Astrocyte (in vitro differentiated cells and primary cell): ENCODE data around the gene HNRNPUL2. TPM values are rescaled to one million over a fixed set of nuclear protein-coding genes. Genes with fewer than 3 reads are reported as not detected.

Source experiments
- DNase-seq: peaks from one replicate; pipeline ENCODE4 v3.0.0-alpha.2; 2010; ENCODE audit warnings: low read depth
- FAIRE-seq: peaks from 2 replicates; lab custom pipeline; 2011; peaks lifted over from hg19 to GRCh38; lab: Jason Lieb, UNC
- H2AFZ ChIP-seq: 2 replicates; pipeline ENCODE4 v1.6.0; 2012; ENCODE audit warnings: low read depth, low read length, inconsistent platforms
- H3K27ac ChIP-seq: 2 replicates; pipeline ENCODE4 v1.5.1; 2011; ENCODE audit warnings: low read depth, low read length, inconsistent platforms
- H3K27me3 ChIP-seq: 2 replicates; pipeline ENCODE4 v1.6.0; 2011; ENCODE audit warnings: low read length, inconsistent platforms; ENCODE audit not compliant: insufficient read depth
- H3K36me3 ChIP-seq: 2 replicates; pipeline ENCODE4 v1.5.1; 2011; ENCODE audit warnings: low read length, inconsistent platforms; ENCODE audit not compliant: insufficient read depth
- H3K4me1 ChIP-seq: 2 replicates; pipeline ENCODE4 v1.5.1; 2011; ENCODE audit warnings: low read length, inconsistent platforms; ENCODE audit not compliant: insufficient read depth
- H3K4me2 ChIP-seq: 2 replicates; pipeline ENCODE4 v1.6.0; 2012; ENCODE audit warnings: low read length, inconsistent platforms
- H3K4me3 ChIP-seq: 2 replicates; pipeline ENCODE4 v1.5.1; 2011; ENCODE audit warnings: low read depth, mild to moderate bottlenecking, low read length, inconsistent platforms; ENCODE audit not compliant: insufficient read depth
- H3K79me2 ChIP-seq: 2 replicates; pipeline ENCODE4 v1.6.0; 2012; ENCODE audit warnings: mild to moderate bottlenecking, low read length, inconsistent platforms; ENCODE audit not compliant: insufficient read depth
- H3K9ac ChIP-seq: 2 replicates; pipeline ENCODE4 v1.6.0; 2012; ENCODE audit warnings: mild to moderate bottlenecking, low read length, inconsistent platforms
- H3K9me3 ChIP-seq: 2 replicates; pipeline ENCODE4 v1.5.1; 2012; ENCODE audit warnings: low read depth, mild to moderate bottlenecking, low read length, inconsistent platforms; ENCODE audit not compliant: insufficient read depth
- H4K20me1 ChIP-seq: 2 replicates; pipeline ENCODE4 v1.6.0; 2012; ENCODE audit warnings: low read length, inconsistent platforms; ENCODE audit not compliant: insufficient read depth
- H3K27ac Mint-ChIP-seq: one replicate; pipeline ENCODE4 v1.8.0; 2021; ENCODE audit warnings: mild to moderate bottlenecking, mixed read lengths; ENCODE audit not compliant: unreplicated experiment
- H3K27me3 Mint-ChIP-seq: one replicate; pipeline ENCODE4 v1.8.0; 2021; ENCODE audit warnings: low read depth, mixed read lengths; ENCODE audit not compliant: unreplicated experiment
- H3K36me3 Mint-ChIP-seq: one replicate; pipeline ENCODE4 v1.8.0; 2021; ENCODE audit warnings: low read depth, mixed read lengths; ENCODE audit not compliant: unreplicated experiment
- H3K4me1 Mint-ChIP-seq: one replicate; pipeline ENCODE4 v1.8.0; 2021; ENCODE audit warnings: low read depth, mixed read lengths; ENCODE audit not compliant: unreplicated experiment
- H3K4me3 Mint-ChIP-seq: one replicate; pipeline ENCODE4 v1.8.0; 2021; ENCODE audit warnings: mild to moderate bottlenecking, moderate library complexity, mixed read lengths; ENCODE audit not compliant: unreplicated experiment
- H3K9me3 Mint-ChIP-seq: one replicate; pipeline ENCODE4 v1.8.0; 2021; ENCODE audit warnings: mild to moderate bottlenecking, mixed read lengths; ENCODE audit not compliant: unreplicated experiment
- EZH2 ChIP-seq: IDR thresholded peaks from 2 replicates; pipeline ENCODE4 v1.6.1; 2012; ENCODE audit warnings: mild to moderate bottlenecking, low read length, inconsistent platforms; ENCODE audit not compliant: insufficient read depth
- total RNA-seq: library from RNA; stranded (reverse); gene quantifications from 2 replicates; pipeline ENCODE4 v1.2.1, GENCODE V29; 2021
- TF ChIP-seq, protein P1 (sequence below): IDR thresholded peaks from 2 replicates; pipeline ENCODE4 v1.5.1; 2011; ENCODE audit warnings: low read depth, mild to moderate bottlenecking, inconsistent platforms, low read length, moderate library complexity; ENCODE audit not compliant: insufficient read depth

Gene HNRNPUL2
- total RNA-seq, 1 donor from 2014 or later: 40.0 TPM

DNA sequence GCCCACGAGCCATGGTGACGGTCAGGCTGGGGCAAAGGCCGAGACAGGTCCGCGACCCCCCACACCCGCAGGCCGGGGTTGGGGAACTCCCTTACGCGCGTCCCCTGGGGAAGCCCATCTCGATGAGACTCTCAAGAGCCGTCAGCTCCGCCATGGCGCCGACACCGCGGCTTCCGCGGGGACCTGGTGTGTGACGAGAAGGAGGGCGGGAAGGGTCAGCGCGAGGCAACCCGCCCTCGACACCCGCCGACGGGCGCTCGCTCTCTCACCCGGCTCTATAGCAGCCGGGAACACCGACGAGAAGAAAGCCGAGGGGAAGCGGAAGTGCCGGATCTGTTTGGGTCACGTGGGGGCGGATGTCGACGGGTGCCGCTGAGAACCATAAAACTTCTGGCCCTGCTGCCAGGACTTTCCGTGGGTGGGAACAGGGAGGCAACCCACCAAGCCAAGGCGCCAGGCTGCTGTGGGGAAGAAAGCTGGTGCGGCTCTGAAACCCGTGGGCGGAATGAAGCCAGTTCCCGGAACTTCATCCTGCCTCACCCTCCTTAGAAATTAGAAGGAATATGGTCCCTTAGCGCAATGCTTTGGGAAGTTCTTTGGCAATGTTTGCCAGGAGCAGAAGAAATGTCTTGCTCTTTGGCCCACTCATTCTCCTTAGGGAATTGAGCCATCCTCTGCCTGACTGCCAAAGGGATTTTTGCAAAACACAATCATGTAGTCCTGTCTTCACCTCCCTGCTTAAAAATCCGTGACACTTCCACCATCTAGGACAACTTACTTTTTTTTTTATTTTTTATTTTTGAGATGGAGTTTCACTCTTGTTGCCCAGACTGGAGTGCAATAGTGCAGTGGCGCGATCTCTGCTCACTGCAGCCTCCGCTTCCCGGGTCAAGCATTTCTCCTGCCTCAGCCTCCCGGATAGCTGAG, 48.2 kb downstream of the HNRNPUL2 start, which contains the start of gene UBXN1:
UBXN1 (minus strand) TSS at position 304 of the 927 bp plus-strand sequence; CDS start at position 154, 150 bp downstream.
- Histone ChIP-seq H3K4me2 (peak within 1 kb of the TSS; percentile 88), H3K4me3 (peak within 1 kb of the TSS; percentile 91), H3K79me2 (peaks cover 33% of the 10 kb centered on the region), H3K9ac (peak within 1 kb of the TSS; percentile 97), H3K4me1 (peaks cover 18% of the 10 kb centered on the region), H4K20me1 (peaks cover 4% of the 10 kb centered on the region), H3K9me3 (no peaks in the 10 kb centered on the region), H3K27me3 (no peaks in the 10 kb centered on the region), H3K36me3 (peaks cover 11% of the 10 kb centered on the region), H2AFZ (peak within 1 kb of the TSS; percentile 93), H3K27ac (peak within 1 kb of the TSS; percentile 77)
- no peaks in the 10 kb centered on the region for H3K27me3 Mint-ChIP-seq
- H3K27ac Mint-ChIP-seq: peak within 1 kb of the TSS; percentile 88
- peak within 1 kb of the TSS; percentile 88 for H3K4me3 Mint-ChIP-seq
- FAIRE-seq: no peak
- TF ChIP-seq, protein P1, sequence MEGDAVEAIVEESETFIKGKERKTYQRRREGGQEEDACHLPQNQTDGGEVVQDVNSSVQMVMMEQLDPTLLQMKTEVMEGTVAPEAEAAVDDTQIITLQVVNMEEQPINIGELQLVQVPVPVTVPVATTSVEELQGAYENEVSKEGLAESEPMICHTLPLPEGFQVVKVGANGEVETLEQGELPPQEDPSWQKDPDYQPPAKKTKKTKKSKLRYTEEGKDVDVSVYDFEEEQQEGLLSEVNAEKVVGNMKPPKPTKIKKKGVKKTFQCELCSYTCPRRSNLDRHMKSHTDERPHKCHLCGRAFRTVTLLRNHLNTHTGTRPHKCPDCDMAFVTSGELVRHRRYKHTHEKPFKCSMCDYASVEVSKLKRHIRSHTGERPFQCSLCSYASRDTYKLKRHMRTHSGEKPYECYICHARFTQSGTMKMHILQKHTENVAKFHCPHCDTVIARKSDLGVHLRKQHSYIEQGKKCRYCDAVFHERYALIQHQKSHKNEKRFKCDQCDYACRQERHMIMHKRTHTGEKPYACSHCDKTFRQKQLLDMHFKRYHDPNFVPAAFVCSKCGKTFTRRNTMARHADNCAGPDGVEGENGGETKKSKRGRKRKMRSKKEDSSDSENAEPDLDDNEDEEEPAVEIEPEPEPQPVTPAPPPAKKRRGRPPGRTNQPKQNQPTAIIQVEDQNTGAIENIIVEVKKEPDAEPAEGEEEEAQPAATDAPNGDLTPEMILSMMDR: no peak
- no peak for TF ChIP-seq EZH2
- DNase-seq: peak; percentile 81
- H3K4me1 Mint-ChIP-seq: peaks cover 15% of the 10 kb centered on the region
- H3K9me3 Mint-ChIP-seq: no peaks in the 10 kb centered on the region
- H3K36me3 Mint-ChIP-seq: peaks cover 5% of the 10 kb centered on the region

DNA sequence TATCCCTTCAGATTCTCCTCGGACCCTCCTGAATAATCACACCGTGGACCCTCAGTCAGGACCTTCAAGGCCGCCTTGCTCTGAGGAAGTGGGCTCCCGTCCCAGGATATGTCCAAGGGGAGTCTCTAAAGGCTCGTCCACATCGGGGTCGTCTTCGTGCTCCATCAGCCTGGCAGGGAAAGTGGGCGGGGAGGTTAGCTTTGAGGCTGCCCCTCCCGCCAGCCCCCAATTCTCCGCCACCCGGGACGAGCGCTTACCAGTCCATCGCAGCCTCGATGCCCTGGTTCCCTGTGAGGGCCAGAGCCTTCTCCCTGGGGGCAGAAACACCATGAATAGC, 48.9 kb downstream of the HNRNPUL2 start:
- peaks cover 5% of the 10 kb centered on the region for H3K36me3 Mint-ChIP-seq
- DNase-seq: no peak
- H3K4me1 ChIP-seq: peaks cover 18% of the 10 kb centered on the region
- H3K36me3 ChIP-seq: peaks cover 11% of the 10 kb centered on the region
- TF ChIP-seq, protein P1: no peak
- no peak for TF ChIP-seq EZH2
- peak overlapping the region; percentile 93 for H2AFZ ChIP-seq
- peaks cover 15% of the 10 kb centered on the region for H3K4me1 Mint-ChIP-seq
- H3K4me3 Mint-ChIP-seq: peak overlapping the region; percentile 88
- H3K79me2 ChIP-seq: peaks cover 39% of the 10 kb centered on the region
- no peaks in the 10 kb centered on the region for H3K27me3 ChIP-seq
- peak overlapping the region; percentile 36 for H3K27ac Mint-ChIP-seq
- peak overlapping the region; percentile 91 for H3K4me3 ChIP-seq
- H3K9me3 Mint-ChIP-seq: no peaks in the 10 kb centered on the region
- no peaks in the 10 kb centered on the region for H3K27me3 Mint-ChIP-seq
- peak overlapping the region; percentile 88 for H3K4me2 ChIP-seq
- no peaks in the 10 kb centered on the region for H3K9me3 ChIP-seq
- peaks cover 4% of the 10 kb centered on the region for H4K20me1 ChIP-seq
- FAIRE-seq: no peak
- peak overlapping the region; percentile 97 for H3K9ac ChIP-seq
- peak overlapping the region; percentile 77 for H3K27ac ChIP-seq
